ENCODE results near the gene IGSF10.
"Not testable (repeated sequence)": the region's sequence is repeated elsewhere in the genome, so short reads cannot be mapped to it uniquely, and the experiment has no call there.

The IGSF10 gene, protein sequence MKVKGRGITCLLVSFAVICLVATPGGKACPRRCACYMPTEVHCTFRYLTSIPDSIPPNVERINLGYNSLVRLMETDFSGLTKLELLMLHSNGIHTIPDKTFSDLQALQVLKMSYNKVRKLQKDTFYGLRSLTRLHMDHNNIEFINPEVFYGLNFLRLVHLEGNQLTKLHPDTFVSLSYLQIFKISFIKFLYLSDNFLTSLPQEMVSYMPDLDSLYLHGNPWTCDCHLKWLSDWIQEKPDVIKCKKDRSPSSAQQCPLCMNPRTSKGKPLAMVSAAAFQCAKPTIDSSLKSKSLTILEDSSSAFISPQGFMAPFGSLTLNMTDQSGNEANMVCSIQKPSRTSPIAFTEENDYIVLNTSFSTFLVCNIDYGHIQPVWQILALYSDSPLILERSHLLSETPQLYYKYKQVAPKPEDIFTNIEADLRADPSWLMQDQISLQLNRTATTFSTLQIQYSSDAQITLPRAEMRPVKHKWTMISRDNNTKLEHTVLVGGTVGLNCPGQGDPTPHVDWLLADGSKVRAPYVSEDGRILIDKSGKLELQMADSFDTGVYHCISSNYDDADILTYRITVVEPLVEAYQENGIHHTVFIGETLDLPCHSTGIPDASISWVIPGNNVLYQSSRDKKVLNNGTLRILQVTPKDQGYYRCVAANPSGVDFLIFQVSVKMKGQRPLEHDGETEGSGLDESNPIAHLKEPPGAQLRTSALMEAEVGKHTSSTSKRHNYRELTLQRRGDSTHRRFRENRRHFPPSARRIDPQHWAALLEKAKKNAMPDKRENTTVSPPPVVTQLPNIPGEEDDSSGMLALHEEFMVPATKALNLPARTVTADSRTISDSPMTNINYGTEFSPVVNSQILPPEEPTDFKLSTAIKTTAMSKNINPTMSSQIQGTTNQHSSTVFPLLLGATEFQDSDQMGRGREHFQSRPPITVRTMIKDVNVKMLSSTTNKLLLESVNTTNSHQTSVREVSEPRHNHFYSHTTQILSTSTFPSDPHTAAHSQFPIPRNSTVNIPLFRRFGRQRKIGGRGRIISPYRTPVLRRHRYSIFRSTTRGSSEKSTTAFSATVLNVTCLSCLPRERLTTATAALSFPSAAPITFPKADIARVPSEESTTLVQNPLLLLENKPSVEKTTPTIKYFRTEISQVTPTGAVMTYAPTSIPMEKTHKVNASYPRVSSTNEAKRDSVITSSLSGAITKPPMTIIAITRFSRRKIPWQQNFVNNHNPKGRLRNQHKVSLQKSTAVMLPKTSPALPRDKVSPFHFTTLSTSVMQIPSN (N-terminal part only)

DNA sequence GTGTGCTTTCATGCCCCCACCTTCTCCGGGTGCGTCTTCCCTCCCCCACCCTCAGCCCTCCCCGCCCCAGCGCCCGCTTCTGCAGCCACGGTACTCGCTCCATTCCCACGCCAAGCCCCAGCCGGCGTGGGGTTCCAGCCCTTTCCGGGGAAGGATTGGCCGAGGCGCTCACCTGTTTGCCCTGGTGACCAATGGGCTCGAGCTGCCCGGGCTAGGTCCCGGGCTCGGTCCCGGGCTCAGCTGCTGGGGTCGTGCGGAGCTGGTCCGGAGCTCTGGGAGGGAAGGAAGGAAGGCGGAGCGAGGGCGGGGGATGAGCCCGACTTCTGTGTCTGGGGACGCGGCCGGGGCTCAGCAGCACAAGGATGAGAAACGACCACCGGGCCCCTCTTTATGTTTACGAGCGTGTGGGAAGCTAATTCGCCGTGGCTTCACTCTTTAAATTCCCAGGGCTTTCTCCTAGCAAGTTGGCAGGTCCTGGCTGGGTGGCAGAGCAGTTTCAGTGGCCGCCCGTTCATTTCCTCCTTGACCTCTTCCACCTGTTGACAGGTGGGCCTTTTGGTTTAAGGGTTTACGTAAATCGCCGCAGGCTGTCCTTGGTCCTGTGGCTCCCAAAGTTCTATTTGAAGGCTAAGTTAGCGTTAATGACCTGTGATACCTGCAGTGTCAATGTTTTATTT lies at the start of gene IGSF10:
Gene IGSF10, minus strand, starts transcription at position 288 of the 677 bp plus-strand sequence. CDS start 2,352 bp downstream, outside the sequence.
- DNase-seq (ENCODE audit: low read depth in 2 of 2) = no peak

DNA sequence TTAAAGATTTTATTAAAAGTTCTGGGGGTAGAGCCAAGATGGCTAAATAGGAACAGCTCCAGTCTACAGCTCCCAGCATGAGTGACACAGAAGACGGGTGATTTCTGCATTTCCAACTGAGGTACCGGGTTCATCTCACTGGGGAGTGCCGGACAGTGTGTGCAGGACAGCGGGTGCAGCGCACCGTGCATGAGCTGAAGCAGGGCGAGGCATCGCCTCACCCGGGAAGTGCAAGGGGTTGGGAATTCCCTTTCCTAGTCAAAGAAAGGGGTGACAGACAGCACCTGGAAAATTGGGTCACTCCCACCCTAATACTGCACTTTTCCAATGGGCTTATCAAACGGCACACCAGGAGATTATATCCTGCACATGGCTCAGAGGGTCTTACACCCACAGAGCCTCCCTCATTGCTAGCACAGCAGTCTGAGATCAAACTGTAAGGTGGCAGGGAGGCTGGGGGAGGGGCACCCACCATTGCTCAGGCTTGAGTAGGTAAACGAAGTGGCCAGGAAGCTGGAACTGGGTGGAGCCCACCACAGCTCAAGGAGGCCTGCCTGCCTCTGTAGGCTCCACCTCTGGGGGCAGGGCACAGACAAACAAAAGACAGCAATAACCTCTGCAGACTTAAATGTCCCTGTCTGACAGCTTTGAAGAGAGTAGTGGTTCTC lies 48.7 kb upstream of the IGSF10 start:
- DNase-seq (ENCODE audit: low read depth in 2 of 2) = not testable (repeated sequence)

DNA sequence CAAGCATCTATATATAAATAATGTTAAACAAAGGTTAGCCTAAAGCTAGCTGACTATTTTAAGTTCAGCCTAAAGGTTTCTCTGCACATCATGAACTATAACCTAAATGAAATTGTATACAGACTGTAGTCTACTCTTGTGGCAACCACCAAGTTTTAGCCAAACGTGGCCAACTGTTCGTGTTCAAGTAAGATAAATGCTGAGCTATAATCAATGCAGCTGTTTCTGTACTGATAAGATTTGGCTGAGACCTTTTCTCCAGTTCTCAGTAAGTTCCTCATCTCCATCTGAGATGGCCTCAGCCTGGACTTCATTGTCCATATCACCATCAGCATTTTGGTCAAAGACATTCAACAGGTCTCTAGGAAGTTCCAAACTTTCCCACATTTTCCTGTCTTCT lies 43.7 kb upstream of the IGSF10 start:
- DNase-seq (ENCODE audit: low read depth in 2 of 2) = no peak

DNA sequence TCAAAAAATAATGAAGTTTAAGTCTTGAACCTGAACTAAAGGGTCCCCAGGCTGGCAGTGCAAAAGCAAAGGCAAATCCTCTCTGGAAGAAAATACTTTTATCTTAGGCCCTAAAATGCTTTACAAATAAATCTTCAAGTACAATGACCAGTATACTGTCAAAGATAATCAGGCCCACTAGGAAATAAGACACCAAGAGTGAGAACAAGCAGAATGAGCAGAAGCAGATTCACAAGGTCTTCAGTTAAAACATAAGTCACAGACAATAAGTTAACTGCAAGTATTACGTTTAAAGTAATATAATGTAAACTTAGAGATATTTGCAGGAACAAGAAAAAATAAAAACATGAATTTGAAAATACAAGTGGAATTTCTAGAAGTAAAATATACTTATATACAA lies 42.2 kb upstream of the IGSF10 start:
- DNase-seq (ENCODE audit: low read depth in 2 of 2) = no peak

DNA sequence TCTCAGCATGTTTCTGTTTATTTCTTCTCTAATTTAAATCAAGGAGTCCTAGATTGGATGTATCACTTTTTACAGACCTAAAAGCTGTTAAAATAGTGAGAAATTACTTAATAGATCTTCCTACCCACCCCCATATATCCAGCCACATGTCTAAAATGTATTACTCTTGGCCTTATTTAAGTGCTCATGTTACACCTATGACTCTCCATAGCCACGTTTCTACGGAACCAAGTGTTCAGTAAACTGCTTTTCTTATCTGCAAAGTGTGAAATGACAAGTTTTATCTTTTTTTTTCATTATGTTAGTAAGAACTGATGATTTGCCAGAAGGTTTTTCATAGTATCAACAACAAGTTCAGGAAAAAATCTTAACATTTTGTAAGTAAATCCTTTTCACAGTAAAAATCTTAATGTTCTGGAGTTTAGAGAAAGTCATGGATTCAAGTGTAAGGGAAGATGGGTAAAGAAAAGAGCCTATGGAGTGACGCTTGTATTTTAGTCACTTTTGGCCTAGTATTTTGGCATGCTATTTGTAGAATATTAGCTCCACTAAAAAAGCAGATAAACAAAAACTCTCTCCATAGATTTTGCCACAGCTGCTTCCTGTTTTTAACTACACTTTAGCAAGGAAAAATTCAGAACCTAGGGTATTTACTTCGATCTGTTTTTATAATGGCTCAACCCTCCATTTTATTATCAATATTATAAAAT lies 41.2 kb upstream of the IGSF10 start:
- no peak for DNase-seq (ENCODE audit: low read depth in 2 of 2)

DNA sequence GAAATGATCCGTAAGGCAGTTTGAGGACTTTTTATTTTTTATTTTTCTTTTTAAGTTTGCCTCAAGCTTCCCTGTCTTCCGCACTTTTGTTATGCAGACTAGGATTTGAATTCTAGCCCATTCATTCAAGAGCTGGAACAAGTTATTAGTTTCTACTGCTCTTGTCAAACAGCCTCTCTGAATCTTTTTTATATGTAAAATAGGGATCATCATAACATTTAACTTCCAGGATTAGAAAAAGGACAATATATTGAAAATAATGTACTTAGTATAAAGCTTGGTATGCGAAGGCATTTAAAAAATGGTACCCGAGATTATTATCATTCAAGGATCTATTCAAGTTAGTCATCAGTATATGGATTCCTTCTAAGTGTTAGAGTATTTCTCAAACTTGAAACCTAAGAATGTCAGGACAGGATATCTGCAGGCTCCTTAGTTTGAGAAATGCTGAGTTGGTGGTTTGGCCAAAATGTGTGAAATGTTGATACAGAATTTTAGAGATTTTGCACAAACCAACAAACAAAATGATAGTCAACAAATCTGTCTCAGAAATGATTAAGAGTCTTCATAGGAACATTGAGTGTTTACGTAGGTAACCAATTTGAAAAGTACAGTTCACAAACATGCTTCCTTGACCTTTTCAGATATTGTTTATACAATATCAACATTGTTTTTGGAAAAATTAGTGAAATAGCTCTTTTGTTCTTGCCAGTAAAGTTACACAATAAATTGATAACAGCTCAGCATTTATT lies 40.5 kb upstream of the IGSF10 start:
- DNase-seq (ENCODE audit: low read depth in 2 of 2) = no peak

DNA sequence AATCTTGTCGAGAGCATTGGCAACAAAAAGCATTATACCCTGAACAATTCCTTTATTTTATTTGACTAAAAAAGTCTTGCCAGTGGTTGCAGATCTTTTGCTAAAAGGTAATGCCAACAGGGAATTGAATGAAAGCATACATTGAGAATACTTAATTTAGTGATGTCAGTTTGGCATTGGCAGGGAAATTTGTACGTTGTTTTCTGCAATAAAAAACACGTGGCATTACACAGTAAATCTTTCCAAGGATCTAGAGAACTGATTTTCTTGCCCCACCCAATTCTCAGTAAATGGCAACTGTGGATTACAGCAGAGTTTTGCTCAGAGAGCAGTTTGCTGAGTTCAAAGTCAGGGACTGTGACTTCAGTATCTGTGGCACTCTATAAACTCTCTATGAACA lies 38.3 kb upstream of the IGSF10 start:
- no peak for DNase-seq (ENCODE audit: low read depth in 2 of 2)

DNA sequence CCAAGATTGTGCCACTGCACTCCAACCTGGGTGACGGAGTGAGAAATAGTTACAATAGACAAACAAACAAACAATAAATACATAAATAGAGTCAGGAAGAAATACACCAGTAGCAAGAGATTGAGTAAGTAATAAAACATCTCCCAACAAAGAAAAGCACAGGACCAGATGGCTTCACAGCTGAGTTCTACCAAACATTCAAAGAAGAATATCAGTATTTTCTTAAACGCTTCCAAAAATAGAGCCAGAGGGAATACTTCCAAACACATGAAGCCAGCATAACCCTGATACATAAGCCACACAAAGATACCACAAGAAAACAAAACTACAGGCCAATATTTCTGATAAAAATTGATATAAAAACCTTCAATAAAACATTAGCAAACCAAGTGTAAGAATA lies 30.7 kb upstream of the IGSF10 start:
- DNase-seq (ENCODE audit: low read depth in 2 of 2) = no peak

DNA sequence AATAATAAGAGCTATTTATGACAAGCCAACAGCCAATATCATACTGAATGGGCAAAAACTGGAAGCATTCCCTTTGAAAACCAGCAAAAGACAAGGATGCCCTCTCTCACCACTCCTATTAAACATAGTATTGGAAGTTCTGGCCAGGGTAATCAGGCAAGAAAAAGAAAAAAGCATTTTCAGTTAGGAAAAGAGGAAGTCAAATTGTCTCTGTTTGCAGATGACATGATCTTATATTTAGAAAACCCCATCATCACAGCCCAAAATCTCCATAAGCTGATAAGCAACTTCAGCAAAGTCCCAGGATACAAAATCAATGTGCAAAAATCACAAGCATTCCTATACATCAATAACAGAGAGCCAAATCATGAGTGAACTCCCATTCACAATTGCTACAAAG lies 27.0 kb upstream of the IGSF10 start:
- not testable (repeated sequence) for DNase-seq (ENCODE audit: low read depth in 2 of 2)

DNA sequence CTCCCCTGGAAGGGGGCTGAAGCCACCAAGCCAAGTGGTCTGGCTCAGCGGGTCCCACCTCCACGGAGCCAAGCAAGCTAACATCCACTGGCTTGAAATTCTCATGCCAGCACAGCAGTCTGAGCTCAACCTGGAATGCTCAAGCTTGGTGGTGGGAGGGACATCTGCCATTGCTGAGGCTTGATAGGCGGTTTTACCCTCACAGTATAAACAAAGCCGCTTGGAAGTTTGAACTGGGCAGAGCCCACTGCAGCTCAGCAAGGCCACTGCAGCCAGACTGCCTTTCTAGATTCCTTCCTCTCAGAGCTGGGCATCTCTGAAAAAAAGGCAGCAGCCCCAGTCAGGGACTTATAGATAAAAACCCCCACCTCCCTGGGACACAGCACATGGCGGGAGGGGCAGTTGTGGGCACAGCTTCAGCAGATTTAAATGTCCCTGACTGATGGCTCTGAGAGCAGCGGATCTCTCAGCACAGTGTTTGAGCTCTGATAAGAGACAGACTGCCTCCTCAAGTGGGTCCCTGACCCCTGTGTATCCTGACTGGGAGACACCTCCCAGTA lies 23.2 kb upstream of the IGSF10 start:
- DNase-seq (ENCODE audit: low read depth in 2 of 2) = no peak

DNA sequence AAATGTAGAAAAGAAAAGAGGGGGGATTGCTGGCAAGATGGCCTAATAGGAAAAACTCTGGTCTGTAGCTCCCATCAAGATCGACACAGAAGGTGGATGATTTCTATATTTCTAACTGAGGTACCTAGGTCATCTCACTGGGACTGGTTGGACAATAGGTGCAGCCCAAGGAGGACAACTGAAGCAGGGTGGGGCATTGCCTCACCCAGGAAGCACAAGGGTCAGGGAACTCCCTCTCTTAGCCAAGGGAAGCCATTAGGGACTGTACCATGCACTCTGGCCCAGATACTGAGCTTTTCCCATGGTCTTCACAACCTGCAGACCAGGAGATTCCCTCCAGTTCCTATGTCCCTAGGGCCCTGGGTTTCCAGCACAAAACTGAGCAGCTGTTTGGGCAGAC lies 22.6 kb upstream of the IGSF10 start:
- no peak for DNase-seq (ENCODE audit: low read depth in 2 of 2)

DNA sequence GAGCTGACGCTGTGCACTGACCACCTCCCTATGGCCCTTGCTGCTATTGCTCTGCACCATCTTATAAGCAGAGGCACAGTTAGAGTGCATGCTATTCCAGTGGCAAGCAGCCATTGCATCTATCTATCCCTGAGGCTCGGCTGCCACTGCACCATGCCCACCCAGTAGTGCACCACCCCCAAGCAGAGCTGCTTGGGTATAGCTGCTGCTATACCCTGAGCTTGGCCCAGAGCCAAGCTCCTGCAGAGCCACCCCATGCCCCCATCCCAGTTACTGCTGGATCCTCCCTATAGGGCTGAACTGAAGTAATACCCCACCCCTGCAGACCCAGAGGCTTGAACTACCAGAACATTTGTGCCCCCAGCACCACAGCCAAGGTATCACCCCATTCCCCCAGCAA lies 19.6 kb upstream of the IGSF10 start:
- no peak for DNase-seq (ENCODE audit: low read depth in 2 of 2)

DNA sequence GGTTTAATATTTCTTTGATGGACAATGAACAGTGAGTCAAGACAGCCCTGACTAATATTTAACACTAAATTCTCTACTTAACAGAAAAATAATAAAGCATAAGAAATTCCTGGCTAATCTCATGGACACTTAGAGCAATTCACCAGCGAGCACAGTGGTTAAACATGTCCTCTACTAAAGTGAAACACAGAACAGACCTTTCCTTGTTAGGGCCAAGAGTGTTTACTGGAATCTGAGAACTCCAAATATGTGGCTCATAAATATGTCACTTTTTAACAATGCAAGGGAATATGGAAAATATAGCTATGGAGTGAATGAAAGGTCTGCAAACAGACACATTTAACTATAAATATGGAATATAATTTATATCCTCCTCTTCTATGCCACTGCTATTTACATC lies 18.6 kb upstream of the IGSF10 start:
- DNase-seq (ENCODE audit: low read depth in 2 of 2) = no peak

DNA sequence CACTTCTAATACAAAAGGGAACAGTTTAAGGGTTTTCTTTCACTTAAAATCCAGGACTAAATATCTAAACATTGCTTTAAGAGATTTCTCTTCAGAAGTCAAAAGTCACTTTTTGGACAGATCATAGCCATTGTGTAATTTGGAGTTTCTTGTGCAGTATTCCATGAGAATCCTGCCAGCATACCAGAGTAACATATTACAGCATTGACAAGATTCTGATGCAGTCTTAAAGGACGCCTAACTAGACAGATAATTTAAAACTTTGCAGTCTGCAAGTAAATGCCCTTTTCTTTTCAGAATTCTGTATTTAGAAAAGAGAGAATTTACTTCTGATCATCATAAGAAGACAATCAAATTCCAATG lies 17.5 kb upstream of the IGSF10 start:
- DNase-seq (ENCODE audit: low read depth in 2 of 2) = no peak

DNA sequence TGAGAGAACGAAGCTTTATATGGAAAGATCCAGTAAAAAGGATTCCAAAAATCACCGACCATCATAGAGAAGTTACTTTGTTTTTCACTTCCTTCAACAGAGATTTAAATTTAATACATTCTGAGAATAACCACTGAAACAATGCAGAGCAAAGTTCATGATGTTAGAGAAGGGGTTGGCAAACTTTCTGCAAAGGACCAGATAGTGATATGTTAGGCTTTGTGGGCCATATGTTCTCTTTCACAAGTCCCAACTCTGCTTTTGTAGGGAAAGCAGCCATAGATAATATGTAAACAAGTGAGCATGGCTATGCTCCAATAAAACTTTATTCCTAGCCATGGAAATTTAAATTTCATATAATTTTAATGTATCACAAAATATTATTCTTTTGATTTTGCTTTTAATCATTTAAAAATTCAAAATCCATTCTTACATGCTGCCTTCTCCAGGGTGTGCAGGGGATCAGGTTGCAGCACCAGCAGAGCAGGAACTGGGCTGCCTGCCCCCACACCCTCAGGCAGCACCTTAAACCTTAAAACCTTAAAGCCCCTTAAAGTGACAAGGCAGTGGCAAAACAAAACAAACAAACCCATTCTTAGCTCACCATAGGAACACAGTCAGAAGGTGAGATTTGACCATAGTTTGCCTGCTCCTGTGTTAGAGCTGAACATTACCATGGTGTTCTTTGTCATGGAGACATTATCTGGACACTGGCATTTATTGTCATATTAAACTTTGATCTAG lies 16.9 kb upstream of the IGSF10 start:
- no peak for DNase-seq (ENCODE audit: low read depth in 2 of 2)

DNA sequence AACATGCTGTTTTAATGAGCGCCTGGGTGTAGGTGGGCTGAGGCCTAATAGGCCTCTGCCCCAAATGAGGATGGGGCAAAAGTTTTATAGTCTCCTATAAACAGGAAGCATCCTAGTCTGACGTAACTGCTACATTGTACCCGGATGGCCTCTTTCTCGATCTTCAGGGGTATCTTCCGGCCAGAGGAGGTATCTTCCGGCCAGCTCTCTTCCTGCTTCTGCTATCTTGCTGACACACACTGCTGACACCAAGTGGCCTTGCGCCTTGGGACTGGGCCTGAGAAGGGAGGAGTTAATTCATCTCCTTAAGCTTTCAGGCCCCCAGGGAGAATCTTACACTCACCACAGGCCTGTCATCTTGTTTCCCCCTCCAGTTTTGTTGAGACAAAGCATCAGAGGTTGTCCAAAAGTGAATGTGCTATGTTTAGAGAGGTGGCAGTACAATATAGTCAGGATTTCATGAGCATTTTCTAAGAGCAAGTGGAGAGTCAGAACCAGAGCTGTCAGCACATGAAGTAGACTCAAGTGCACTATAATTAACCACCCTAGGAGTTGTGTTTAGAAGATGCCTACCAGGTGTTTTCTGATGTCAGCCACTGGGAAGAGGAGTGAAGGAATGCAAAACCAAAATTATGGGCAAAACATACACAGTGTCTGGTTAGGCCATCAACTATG lies 15.6 kb upstream of the IGSF10 start:
- no peak for DNase-seq (ENCODE audit: low read depth in 2 of 2)

DNA sequence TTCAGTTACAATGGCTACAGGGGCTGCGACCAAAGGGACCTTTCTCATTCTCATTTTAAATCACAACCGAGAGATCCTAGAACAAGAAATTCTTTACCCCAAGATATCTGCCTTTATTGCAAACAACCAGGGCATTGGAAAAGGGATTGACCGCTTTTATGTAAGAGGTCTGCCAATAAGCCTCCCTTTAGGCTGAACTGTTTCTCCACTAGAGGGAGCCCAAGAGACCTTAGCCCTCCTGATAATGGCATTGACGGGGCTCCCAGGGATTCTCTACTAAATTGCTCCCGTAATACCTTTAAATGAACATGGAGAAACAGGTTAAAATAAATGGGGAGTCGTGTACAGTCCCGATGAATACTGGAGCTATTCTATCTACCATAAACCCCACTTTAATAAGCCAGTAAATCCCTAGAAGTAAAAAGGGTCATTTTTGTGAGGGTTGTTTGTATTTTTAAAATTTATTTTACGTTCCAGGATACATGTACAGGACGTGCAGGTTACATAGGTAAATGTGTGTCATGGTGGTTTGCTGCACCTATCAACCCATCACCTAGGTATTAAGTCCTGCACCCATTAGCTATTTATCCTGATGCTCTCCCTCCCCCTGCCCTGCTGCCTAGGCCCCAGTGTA lies 7.5 kb upstream of the IGSF10 start:
- peak; percentile 23 to 29 for DNase-seq (ENCODE audit: low read depth in 2 of 2)

DNA sequence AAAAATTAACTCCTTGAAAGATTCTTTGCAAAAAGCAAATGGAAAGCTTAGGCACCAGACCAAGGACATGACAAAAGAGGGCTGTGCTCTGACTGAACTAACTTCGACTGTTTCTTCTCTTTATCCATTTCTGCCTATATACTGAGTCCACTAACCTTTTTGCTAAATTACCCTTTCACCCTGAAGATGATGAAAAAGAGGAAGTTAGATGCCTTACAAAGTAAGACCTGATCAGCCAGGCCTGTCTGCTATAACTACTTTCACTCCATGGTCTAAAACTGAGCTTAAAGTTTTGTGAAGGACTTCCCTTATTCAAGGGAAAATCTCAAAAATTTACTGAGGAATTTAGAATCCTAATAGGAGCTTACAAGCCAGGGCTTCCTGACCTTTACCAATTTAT lies 6.2 kb upstream of the IGSF10 start:
- DNase-seq (ENCODE audit: low read depth in 2 of 2) = no peak
